GM12801 (cell line): ENCODE measurements around the gene HOXA10.

Experiments used
- CTCF ChIP-seq: IDR thresholded peaks from one replicate; pipeline ENCODE4 v1.5.1; 2011; ENCODE audit warnings: control low read depth; ENCODE audit not compliant: insufficient read length; ENCODE audit errors: extremely low read depth

The HOXA10 gene

GRCh38 chr7:27165996-27166530 is 8.1 kb downstream of the HOXA10 start:
- no peak for TF ChIP-seq CTCF

DNA sequence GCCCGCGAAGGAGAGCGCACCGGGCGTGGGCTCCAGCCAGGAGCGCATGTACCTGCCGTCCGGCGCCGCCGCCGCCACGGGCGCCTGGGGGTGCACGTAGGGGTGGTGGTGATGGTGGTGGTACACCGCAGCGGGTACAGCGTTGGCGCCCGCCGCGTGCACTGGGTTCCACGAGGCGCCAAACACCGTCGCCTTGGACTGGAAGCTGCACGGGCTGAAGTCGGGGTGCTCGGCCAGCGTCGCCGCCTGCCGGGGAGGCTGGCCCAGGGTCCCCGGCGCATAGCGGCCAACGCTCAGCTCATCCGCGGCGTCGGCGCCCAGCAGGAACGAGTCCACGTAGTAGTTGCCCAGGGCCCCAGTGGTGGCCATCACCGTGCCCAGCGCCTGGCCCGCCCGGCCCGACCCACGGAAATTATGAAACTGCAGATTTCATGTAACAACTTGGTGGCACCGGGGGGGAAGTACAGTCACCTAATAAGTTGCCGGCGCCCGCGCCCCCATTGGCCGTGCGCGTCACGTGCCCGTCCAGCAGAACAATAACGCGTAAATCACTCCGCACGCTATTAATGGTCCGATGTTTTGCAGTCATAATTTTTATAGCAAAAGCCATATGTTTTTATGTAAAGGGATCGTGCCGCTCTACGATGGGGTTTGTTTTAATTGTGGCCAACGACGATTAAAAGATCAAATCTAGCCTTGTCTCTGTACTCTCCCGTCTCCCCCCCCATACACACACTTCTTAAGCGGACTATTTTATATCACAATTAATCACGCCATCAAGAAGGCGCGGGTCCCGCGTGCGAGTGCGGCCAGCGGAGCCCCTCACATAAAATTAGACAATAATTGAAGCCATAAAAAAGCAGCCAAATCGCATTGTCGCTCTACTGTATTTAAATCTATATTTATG is 8.8 kb downstream of the HOXA10 start, which contains the start of gene HOXA9:
Gene HOXA9 (minus strand): TSS at position 449 of the 907 bp plus-strand sequence. CDS start 80 bp downstream, at position 369.
- TF ChIP-seq CTCF, result no peak

DNA sequence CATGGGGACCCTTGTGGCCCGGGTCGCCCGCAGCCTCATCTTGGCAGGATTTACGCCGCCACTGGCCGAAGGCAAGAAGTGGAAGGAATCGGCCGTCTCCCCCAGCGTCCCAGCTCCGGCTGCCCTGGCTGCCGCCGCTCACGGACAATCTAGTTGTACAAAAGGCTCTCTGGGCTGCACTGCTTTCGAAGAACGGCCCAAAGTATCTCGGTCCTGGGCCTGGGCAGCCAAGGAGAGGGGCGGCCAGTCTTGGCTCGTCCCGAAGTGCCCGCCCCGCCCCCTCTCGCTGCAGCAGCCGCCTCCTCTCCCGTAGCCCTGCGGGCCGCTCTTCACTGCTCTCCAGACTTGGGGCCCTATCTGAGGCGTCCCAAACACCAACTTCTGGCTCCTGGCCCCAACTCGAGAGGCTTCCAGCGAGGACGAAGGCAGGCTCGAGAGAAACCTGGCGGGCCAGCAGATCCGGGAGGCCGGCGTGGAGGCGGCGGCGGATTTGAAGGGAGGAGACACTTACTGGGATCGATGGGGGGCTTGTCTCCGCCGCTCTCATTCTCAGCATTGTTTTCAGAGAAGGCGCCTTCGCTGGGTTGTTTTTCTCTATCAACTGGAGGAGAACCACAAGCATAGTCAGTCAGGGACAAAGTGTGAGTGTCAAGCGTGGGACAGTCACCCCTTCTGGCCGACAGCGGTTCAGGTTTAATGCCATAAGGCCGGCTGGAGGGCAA is 9.6 kb downstream of the HOXA10 start:
- TF ChIP-seq CTCF, result no peak

DNA sequence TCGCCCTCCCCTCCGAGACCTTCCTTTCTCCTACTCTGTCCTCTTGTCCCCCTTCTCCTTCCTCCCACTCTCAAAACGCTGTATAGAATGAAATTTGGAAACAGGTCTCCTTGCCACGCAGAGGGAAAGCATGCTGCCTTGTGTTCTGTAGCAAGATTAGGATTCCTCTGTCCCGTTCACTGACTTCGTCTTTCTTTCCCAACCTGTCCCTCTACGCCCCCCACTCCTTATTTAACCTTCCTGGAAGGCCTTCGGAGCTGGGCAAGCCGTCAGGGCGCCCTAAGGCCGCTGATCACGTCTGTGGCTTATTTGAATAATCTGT is 10.1 kb downstream of the HOXA10 start:
- no peak for TF ChIP-seq CTCF

- no peak for TF ChIP-seq CTCF
Observed at GRCh38 chr7:27163288-27164044, 10.7 kb downstream of the HOXA10 start.

DNA sequence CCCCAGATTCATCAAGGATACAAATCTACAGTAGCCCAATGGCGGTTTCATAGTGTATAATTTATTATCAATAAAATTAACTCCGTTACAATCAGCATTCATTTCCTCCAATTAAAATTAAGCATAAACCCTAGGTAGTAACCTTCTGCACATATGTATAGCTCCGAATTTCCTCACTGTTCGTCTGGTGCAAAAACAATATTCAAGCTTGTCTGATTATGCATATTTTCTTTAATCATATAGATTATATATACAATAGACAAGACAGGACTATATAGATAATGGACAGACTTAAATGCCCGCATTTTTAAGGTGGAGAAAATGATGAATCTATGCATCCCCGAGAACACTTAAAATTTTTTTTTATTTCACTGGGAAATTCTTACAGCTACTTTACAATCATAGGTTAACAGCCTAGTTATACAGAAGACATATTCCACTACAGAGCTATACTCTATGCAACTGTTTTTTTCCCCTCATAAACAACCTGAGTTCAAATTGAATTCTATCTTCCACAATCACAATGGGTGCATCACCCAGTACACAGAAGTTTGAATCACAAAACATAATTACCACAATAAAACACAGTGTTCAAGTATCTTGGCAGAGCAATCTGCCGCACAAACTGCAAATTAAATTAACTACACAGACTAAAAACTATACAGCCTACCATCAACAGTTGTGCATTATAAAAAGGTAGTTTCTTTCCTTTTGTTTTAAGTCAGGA is 11.4 kb downstream of the HOXA10 start:
- no peak for TF ChIP-seq CTCF
